Measurements from ENCODE around the gene LCP2. TPM values are rescaled to one million over a fixed set of nuclear protein-coding genes. Genes with fewer than 3 reads are reported as not detected.

Gene LCP2
- total RNA-seq, 1 experiment from 2014 or later, result 0.72 TPM

DNA sequence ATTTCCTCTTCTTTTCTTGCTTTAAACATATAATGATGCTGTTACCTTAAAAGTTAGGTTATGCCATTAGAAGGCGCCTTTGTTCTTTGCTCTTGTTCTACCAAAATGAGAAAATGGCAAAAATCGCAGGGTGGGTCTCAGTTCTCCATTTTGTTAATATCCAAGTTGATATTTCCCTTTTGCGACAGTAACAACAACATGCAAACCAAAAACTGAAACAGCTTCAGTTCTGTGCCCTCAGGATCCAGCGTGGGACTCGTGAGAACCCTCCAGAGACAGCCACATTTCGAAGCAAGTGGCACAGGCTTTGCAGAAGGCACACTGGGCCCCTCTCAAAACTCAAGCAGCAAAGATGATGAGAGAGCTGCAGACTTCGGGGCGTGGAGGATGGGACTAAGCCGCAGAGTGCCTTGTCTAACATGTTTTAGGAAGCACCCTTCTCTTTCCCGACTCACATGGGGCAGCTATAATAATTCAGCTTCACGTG lies 33.0 kb upstream of the LCP2 start (continued):
- TF ChIP-seq MYBL2 (CRISPR knock-in tag; IDR thresholded peaks at IDR 0.05) (no peak), FOXJ3 (CRISPR knock-in tag; IDR thresholded peaks at IDR 0.05; ENCODE audit: borderline replicate concordance) (no peak), ZNF263 (CRISPR knock-in tag; IDR thresholded peaks at IDR 0.05; ENCODE audit: low read depth) (no peak), RELA (CRISPR knock-in tag; IDR thresholded peaks at IDR 0.05; ENCODE audit: borderline replicate concordance) (no peak), ZSCAN18 (CRISPR knock-in tag; IDR thresholded peaks at IDR 0.05) (no peak), ATF2 (CRISPR knock-in tag; IDR thresholded peaks at IDR 0.05; ENCODE audit: borderline replicate concordance, low read depth) (no peak)

- Mint-ChIP-seq H3K36me3 (no peaks in the 10 kb centered on the region), H3K4me3 (no peak overlapping the region), H3K27ac (no peak overlapping the region), H3K9me3 (no peaks in the 10 kb centered on the region), H3K4me1 (peaks cover 39% of the 10 kb centered on the region), H3K27me3 (ENCODE audit: low read depth) (no peaks in the 10 kb centered on the region)
- ChIA-PET POLR2A (no interaction called here), CTCF (interaction anchor here (1.2 kb wide), 1 partner anchor 104 kb away, joined by 4 read pairs; no protein-coding TSS in a partner anchor)
- ATAC-seq, result no peak
- TF ChIP-seq ZNF219 (CRISPR knock-in tag; IDR thresholded peaks at IDR 0.05; ENCODE audit: borderline replicate concordance), result no peak
- no peak for TF ChIP-seq ETV6 (CRISPR knock-in tag; IDR thresholded peaks at IDR 0.05)
- TF ChIP-seq ZNF671 (CRISPR knock-in tag; IDR thresholded peaks at IDR 0.05), result no peak
- no peak for TF ChIP-seq FOXK1 (CRISPR knock-in tag; IDR thresholded peaks at IDR 0.05)
- no peak for TF ChIP-seq ZNF263 (CRISPR knock-in tag; IDR thresholded peaks at IDR 0.05; ENCODE audit: low read depth)
- no peak for TF ChIP-seq ERG (CRISPR knock-in tag; IDR thresholded peaks at IDR 0.05)
- no peak for TF ChIP-seq ZNF423 (CRISPR knock-in tag; IDR thresholded peaks at IDR 0.05)
- TF ChIP-seq IRF1 (CRISPR knock-in tag; IDR thresholded peaks at IDR 0.05), result no peak
- no peak for TF ChIP-seq RORB (CRISPR knock-in tag; IDR thresholded peaks at IDR 0.05)
- no peak for DNase-seq (ENCODE audit: low spot score)
Measured at GRCh38 chr5:170329524-170329923, 31.9 kb upstream of the LCP2 start.

- DNase-seq (ENCODE audit: low spot score), result no peak
- Mint-ChIP-seq H3K36me3 (no peaks in the 10 kb centered on the region), H3K4me3 (no peak overlapping the region), H3K27ac (no peak overlapping the region), H3K4me1 (peaks cover 22% of the 10 kb centered on the region), H3K9me3 (no peaks in the 10 kb centered on the region), H3K27me3 (ENCODE audit: low read depth) (no peaks in the 10 kb centered on the region)
- TF ChIP-seq RELA (CRISPR knock-in tag; IDR thresholded peaks at IDR 0.05; ENCODE audit: borderline replicate concordance) (no peak), AR (CRISPR knock-in tag; IDR thresholded peaks at IDR 0.05) (no peak)
- POLR2A ChIA-PET, result no interaction called here
- no peak for ATAC-seq
- CTCF ChIA-PET, result interaction anchor here (1.5 to 1.7 kb wide), 2 partner anchors 11 to 93 kb away, joined by 4 to 6 read pairs; no protein-coding TSS in a partner anchor
Measured at GRCh38 chr5:170327829-170328228, 30.3 kb upstream of the LCP2 start.

Data from WTC11 (cell line).